ENCODE measurements around the gene SEL1L. TPM values are rescaled to one million over a fixed set of nuclear protein-coding genes. Genes with fewer than 3 reads are reported as not detected.

The SEL1L gene
- total and polyA plus RNA-seq, 2 of the 13 experiments (the other 11 are each of a cell fraction or from before 2014, with no cell fraction given) = 15.3 to 61.0 TPM

DNA sequence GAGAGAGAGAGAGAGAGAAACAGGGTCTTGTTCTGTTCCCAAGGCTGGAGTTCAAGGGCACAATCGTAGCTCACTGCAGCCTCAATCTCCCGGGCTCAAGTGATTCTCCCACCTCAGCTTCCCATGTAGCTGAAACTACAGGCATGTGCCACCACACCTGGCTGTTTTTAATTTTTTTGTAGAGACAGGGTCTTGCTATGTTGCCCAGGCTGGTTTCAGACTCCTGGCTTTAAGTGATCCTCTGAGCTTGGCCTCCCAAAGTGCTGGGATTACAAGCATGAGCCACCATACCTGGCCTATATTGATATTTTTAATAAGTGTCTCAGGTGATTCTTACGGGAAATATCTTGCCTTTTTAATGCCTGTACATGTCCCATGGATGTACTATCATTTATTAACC, 82.7 kb downstream of the SEL1L start (continued):
- TF ChIP-seq, protein P1, sequence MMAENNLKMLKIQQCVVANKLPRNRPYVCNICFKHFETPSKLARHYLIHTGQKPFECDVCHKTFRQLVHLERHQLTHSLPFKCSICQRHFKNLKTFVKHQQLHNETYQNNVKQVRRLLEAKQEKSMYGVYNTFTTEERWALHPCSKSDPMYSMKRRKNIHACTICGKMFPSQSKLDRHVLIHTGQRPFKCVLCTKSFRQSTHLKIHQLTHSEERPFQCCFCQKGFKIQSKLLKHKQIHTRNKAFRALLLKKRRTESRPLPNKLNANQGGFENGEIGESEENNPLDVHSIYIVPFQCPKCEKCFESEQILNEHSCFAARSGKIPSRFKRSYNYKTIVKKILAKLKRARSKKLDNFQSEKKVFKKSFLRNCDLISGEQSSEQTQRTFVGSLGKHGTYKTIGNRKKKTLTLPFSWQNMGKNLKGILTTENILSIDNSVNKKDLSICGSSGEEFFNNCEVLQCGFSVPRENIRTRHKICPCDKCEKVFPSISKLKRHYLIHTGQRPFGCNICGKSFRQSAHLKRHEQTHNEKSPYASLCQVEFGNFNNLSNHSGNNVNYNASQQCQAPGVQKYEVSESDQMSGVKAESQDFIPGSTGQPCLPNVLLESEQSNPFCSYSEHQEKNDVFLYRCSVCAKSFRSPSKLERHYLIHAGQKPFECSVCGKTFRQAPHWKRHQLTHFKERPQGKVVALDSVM (CRISPR knock-in tag; IDR thresholded peaks at IDR 0.05) = peak; percentile 44; the same call in 1 of the 2 replicates
- TF ChIP-seq, protein P2, sequence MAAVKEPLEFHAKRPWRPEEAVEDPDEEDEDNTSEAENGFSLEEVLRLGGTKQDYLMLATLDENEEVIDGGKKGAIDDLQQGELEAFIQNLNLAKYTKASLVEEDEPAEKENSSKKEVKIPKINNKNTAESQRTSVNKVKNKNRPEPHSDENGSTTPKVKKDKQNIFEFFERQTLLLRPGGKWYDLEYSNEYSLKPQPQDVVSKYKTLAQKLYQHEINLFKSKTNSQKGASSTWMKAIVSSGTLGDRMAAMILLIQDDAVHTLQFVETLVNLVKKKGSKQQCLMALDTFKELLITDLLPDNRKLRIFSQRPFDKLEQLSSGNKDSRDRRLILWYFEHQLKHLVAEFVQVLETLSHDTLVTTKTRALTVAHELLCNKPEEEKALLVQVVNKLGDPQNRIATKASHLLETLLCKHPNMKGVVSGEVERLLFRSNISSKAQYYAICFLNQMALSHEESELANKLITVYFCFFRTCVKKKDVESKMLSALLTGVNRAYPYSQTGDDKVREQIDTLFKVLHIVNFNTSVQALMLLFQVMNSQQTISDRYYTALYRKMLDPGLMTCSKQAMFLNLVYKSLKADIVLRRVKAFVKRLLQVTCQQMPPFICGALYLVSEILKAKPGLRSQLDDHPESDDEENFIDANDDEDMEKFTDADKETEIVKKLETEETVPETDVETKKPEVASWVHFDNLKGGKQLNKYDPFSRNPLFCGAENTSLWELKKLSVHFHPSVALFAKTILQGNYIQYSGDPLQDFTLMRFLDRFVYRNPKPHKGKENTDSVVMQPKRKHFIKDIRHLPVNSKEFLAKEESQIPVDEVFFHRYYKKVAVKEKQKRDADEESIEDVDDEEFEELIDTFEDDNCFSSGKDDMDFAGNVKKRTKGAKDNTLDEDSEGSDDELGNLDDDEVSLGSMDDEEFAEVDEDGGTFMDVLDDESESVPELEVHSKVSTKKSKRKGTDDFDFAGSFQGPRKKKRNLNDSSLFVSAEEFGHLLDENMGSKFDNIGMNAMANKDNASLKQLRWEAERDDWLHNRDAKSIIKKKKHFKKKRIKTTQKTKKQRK (IDR thresholded peaks at IDR 0.05; ENCODE audit: low read length) = no peak
- TF ChIP-seq, protein P3, sequence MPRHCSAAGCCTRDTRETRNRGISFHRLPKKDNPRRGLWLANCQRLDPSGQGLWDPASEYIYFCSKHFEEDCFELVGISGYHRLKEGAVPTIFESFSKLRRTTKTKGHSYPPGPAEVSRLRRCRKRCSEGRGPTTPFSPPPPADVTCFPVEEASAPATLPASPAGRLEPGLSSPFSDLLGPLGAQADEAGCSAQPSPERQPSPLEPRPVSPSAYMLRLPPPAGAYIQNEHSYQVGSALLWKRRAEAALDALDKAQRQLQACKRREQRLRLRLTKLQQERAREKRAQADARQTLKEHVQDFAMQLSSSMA (CRISPR knock-in tag; IDR thresholded peaks at IDR 0.05) = no peak
- TF ChIP-seq RELA (CRISPR knock-in tag; IDR thresholded peaks at IDR 0.05) = no peak
- peak; percentile 84 for TF ChIP-seq ZNF121 (CRISPR knock-in tag; IDR thresholded peaks at IDR 0.05)
- TF ChIP-seq, protein P4, sequence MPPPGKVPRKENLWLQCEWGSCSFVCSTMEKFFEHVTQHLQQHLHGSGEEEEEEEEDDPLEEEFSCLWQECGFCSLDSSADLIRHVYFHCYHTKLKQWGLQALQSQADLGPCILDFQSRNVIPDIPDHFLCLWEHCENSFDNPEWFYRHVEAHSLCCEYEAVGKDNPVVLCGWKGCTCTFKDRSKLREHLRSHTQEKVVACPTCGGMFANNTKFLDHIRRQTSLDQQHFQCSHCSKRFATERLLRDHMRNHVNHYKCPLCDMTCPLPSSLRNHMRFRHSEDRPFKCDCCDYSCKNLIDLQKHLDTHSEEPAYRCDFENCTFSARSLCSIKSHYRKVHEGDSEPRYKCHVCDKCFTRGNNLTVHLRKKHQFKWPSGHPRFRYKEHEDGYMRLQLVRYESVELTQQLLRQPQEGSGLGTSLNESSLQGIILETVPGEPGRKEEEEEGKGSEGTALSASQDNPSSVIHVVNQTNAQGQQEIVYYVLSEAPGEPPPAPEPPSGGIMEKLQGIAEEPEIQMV (CRISPR knock-in tag; IDR thresholded peaks at IDR 0.05; ENCODE audit: low read depth) = no peak
- no peak for TF ChIP-seq DNMT3B (CRISPR knock-in tag; conservative IDR thresholded peaks at IDR 0.05)
